ENCODE measurements around the gene HIVEP3.

- TF ChIP-seq, protein P1, sequence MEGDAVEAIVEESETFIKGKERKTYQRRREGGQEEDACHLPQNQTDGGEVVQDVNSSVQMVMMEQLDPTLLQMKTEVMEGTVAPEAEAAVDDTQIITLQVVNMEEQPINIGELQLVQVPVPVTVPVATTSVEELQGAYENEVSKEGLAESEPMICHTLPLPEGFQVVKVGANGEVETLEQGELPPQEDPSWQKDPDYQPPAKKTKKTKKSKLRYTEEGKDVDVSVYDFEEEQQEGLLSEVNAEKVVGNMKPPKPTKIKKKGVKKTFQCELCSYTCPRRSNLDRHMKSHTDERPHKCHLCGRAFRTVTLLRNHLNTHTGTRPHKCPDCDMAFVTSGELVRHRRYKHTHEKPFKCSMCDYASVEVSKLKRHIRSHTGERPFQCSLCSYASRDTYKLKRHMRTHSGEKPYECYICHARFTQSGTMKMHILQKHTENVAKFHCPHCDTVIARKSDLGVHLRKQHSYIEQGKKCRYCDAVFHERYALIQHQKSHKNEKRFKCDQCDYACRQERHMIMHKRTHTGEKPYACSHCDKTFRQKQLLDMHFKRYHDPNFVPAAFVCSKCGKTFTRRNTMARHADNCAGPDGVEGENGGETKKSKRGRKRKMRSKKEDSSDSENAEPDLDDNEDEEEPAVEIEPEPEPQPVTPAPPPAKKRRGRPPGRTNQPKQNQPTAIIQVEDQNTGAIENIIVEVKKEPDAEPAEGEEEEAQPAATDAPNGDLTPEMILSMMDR (IDR thresholded peaks at IDR 0.05): no peak
- TF ChIP-seq EP300 (IDR thresholded peaks at IDR 0.05) (no peak), POLR2AphosphoS5 (IDR thresholded peaks at IDR 0.05) (no peak)
Measured at GRCh38 chr1:41957568-41957967, 38.8 kb upstream of the HIVEP3 start.
